Umbilical cord (tissue), 2 donors: ENCODE measurements around the gene SELENON. TPM values are rescaled to one million over a fixed set of nuclear protein-coding genes. Genes with fewer than 3 reads are reported as not detected.

Experiments used
- DNase-seq: peaks from one replicate; pipeline ENCODE4 v3.0.0-alpha.2; 2015; ENCODE audit warnings: low spot score
- total RNA-seq: library from RNA; depleted of rRNA; stranded (reverse); fragments of >200 nt; gene quantifications from one replicate; pipeline ENCODE4 v1.2.3, GENCODE V29; 2014; ENCODE audit warnings: low replicate concordance; ENCODE audit not compliant: insufficient read depth

SELENON gene
- total RNA-seq, 1 donor from 2014 or later, result 17.8 TPM

DNA sequence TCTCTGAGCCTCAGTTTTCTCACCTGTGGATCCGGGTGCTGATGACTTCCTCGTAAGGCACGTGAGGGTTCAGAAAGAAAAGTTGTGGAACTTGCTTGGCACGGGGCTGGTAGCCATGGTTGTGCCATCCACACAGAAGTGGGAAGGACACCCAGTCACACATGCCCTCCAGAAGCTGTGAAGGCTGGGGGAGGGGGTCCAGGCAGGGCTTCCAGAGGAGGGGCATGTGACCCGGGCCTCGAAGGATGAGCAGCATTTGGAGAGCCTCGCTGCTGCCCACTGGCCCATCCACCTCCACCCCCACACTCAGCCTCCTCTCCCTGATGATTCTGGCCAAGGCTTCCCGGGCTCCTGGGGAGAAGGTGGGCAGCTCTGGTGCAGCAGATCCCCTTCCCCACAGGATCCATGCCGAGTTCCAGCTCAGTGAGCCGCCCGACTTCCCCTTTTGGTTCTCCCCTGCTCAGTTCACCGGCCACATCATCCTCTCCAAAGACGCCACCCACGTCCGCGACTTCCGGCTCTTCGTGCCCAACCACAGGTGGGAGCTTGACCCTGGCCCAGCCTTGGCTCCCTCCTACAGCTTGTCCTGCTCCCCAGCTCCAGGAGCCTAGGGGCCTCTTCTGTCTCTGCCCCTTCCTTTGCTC lies 9.4 kb downstream of the SELENON start:
- no peak for DNase-seq

DNA sequence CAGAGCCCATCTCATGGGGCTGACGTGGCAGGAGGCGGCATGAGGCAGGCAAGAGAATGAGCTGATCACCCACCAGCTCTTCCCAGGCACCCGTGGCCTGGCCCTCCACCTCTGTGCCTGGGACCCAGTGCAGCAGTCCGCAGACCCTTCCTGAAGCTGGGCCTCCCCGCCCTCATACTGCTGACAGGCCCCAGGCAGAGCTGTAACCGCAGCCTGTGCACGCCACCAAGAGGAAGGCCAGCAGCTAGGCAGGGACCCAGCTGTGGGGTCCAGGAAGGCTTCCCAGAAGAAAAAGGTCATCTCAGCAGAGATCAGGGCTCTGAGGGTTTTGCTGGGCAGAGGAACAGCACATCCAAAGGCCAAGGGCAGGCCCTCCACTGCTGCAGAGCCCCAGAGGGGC lies 9.9 kb downstream of the SELENON start:
- DNase-seq, result no peak

DNA sequence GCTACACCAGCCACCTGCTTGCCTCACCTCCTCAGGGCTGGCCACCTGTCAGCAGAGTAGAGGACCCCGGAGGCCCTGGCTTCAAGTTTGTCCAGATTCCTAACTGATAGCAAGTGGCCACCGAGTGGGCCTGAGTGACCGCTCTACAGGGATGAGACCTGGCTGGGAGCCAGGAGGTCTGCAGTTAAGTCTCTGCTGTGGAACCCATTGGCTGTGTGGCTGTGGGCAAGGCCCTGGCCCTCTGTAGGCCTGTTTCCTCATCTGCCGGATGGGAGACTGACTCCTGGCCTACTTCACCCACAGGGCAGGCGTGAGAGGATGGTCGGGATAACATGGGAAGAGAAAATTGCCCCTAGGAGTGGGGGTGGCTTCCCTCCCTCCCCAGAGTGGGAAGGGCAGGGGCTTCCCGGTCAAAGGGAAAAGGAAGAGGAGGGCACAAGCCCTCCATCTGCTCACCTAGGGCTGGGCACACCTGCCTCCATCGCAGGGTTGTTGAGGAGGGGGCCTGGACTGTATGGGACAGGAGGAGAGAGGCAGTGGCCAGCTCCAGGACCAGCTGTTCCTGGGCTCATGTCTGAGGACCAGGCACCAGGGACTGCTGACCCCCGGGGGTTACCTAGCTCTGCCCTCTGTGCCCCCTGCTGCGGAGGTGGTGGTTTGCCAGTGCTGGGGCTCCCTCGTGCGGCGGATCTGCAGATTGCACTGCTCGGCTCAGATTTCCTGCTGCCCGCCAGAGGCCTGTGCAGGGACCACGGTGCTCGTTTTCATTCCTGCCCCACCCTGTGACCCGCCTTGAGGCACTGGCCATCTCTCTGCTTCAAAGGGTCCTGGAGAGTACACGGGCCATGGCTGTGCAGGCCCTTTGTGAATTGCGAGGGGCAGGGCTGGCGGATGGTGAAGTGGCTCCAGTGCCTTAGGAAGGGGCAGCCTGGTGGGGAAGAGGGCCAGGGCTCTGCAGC lies 10.6 kb downstream of the SELENON start:
- peak; percentile 46 for DNase-seq

DNA sequence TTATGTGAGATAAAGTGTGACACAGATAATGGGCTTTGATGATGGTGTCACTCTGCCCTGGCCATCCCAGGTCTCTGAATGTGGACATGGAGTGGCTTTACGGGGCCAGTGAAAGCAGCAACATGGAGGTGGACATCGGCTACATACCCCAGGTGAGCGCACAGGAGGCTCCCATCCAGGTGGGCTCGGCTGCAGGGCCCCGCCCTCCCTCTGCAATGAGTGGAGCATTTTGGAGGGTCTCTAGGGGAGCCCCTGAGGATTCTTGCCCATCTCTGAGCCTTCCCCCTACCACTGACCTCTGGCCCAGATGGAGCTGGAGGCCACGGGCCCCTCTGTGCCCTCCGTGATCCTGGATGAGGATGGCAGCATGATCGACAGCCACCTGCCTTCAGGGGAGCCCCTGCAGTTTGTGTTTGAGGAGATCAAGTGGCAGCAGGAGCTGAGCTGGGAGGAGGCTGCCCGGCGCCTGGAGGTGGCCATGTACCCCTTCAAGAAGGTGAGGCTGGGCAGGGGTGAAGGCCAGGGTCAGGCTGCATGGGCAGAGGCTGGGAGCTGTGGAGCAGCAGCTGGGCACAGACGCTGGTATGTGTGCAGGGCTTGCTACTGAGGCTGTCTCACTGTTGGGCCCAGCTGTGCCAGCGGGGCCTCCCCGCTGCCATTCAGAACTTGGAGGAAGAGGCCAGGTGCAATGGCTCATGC lies 11.5 kb downstream of the SELENON start:
- no peak for DNase-seq

DNA sequence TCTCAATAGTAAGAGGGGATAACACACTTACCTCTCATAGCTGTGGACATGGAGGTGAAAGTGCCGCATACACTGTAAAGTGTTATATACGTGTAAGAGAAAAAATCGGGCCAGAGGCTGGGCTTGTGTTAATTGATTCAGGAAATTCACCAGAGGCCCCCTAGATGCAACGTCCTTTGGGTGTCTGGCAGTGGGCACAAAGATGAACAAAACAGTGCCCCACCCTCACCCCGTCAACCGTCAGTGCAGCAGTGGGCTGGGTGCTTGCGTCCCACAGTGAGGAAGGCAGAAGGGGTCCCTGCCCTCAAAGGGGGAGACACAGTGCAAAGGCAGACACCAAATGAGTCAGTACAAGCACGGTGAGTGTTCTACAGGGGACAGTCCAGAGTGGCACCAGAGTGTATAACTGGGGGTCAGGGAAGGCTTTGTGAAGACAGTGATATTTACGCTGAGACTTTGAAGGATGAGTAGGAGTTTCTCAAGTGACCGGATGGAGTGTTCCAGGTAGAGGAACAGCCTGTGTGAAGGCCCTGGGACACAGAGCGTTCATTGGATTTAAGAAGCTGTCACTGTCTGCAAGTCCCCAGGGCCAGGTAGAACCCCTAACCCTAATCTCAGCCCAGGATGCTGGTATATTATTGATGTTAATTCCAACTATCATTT lies 13.2 kb downstream of the SELENON start:
- no peak for DNase-seq

DNA sequence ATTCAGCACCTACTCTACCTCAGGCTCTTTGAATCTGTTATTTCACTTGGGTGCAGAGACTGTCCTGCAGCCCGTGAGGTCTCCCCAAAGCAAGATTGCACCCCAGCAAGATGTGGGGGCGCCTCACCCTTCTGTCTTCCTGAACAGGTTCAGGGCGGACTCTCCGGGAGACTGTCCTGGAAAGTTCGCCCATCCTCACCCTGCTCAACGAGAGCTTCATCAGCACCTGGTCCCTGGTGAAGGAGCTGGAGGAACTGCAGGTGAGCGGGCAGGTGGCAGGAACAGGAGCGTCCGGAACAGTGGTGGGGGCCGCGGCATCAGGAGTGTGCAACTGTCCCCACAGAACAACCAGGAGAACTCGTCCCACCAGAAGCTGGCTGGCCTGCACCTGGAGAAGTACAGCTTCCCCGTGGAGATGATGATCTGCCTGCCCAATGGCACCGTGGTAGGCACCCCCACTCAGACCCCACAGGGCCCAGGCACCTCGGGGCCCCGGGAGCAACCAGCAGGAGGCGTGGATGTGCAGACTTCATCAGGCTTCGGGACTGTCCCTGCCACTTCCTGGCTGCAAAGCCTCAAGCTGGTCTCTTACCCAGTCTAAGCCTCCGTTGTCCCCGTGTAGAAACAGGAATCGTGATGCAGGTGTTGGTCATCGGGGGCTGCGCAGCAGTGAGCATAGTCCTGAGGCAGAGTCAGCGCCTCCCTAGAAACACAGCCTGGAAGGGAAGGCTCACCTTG lies 13.9 kb downstream of the SELENON start:
- no peak for DNase-seq

DNA sequence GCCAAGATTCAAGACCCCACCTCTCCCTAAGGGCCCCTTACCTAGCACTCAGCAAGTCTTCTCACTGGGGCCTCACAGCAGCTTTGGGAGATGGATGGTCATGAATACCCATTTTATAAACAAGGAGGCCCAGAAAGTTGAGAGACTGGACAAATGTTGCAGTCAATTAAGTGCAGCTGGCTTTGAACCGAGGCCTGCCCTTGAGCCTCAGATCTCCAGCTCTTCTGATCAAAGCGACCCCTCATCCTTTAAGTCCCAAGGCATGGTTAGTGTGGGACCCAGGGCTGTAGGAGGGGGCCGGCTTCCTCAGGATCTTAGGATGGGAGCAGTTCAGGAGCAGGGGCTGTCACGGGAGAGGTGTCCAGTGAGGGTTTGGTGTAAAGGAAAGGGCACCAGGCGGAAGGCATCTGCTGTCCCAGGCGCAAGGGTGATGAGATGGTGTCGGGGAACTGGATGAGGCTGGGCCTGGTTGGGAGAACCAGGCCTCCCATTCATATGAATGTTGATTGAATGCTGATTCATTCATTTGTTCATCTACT lies 14.6 kb downstream of the SELENON start:
- peak; percentile 60 for DNase-seq

DNA sequence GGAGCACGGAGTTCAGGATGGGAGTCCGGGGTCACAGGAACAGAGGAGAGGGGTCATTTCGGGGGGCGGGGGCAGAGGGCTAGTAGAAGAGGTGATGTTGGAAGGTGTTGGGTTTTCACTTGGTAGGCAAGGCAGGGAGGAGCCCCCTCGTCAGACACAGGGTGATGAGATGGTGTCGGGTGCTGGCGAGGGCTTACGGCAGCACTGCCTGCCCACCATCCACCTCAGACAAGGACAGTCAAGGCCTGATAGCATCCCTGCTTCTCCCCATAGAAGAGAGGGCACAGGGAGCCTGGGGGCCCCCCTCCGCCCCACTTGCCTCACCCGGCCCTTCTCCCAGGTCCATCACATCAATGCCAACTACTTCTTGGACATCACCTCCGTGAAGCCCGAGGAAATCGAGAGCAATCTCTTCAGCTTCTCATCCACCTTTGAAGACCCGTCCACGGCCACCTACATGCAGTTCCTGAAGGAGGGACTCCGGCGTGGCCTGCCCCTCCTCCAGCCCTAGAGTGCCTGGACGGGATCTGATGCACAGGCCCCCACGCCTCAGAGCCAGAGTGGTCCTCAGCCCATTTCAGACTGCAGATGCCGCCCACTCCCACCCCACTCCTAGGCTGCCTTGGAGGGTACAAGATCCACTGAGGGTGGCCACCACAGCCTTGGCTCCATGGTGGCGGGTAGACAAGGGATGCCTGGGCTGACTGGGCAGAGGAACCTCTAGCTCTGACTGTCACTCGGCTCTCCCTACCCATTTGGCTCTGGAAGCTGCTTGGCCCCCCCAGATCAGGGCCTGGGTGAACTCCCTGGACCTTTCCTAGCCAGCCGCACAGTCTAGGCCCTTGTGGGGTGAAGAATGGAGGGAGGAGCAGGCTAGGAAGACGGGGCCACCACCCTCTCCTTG lies 15.5 kb downstream of the SELENON start:
- DNase-seq, result no peak

DNA sequence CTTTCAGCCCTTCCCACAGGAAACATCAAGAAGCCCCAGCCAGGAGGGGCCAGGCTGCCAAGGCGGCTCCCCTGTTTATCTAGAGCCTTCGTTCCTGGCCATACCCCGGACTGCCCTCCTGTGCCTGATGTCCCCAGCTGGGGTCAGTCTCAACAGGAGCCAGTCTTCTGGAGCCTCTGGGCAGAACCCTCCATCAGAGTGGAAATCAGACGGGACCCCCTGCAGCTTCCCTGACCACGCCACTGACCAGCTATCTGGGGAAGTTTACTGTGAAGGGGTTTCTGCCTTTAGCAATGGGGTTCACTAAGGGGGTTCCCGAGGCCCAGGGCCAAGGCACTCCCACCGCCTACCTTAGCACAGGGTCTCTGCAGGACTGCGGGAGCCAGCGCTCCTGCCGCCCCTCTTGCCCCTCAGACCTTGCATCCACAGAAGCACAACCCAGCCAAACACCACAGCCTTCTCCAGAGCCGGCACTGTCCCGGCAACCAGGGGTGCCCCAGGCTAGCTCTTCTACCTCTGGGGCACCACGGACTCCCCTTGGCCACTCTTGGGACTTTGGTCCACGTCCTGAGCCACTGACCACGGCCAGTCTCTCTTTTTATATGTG lies 16.2 kb downstream of the SELENON start:
- DNase-seq, result no peak

DNA sequence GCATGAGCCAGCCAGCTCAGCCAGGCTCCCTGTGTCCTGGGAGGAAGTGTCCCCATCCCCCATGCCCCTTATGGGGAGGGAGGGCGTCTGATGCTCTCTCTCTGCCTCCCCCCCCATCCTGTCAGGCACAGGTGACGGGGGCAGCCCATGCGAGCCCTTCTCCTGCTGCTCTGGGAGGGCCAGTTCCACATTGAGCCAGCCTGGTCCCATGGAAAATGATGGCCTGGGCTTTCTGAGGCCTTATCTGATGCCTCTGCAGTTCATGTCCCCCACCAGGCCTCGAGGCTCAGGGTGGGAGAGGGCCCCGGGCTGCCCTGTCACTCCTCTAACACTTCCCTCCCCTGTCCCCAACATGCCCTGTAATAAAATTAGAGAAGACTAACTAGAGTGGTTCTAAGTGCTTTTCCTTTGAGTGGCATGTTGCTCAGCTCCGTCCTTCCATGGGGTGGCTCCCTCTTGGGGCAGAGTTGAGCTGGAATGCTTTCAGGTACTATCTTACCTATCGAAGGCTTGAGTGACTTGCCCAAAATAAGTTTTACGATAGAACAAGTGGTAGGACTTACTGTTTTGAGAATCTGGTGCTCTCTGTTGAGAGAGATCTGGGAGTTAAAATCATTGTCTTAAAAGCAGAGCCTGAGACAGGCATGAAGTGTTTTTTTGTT lies 18.0 kb downstream of the SELENON start:
- no peak for DNase-seq

DNA sequence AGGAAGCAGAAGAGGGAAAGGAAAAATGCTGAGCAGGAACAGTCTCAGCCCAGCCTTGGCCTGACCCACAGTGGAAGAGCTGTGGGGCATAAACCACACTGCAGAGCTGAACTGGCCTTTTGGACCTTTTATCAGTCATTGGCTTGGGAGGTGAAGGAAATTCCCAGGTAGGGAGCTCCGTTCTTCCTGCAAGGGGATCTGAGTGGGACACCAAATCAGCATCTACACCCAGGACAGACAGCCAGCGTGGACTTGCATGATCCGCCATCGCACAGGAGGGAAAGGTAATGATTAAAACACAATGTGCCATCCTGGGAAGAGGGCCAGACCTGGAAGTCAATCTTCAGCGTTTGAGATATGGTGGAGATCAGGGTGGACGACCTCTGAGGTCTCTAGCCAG lies 18.6 kb downstream of the SELENON start:
- no peak for DNase-seq

DNA sequence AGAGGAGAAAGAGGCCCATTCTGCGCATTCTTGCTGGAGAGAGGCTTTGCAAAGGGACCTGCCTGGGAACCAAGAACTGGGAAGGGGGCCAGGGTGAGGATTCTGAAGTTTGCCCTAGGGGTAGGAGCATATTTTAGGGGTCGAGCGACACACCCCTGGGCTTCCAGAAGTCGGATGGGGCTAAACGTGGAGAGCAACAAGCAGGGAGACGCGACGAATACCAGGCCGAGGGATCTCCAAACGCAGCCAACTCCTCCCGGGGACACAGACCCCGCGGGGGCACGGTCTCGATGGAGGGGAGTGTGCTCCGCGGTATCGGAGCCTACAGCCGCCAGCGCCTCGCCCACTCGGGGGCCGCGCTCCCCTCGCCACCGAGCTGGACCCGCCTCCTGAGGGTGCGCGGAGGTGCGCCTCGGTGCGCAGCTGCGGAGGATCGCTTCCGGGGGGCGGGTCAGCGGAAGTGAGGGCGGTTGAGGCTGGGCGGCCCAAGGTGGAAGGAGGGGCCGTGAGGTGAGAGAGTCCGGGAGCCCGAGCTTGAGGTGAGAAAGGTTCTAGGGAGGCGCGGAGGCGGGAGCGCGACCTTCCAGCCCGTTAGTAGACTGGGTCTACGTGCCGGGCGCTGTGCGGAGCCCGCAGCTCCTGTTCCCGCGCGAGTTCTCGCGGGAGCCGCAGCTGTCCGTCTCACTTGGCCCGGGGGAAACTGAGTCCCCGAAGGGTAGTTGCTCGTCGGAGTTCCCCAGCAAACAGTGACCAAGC lies 19.7 kb downstream of the SELENON start, which contains the start of gene MTFR1L:
TSS of gene MTFR1L (plus strand) at position 464 of the 756 bp plus-strand sequence. CDS start 3,151 bp downstream, outside the sequence.
- DNase-seq, result peak; percentile 94

DNA sequence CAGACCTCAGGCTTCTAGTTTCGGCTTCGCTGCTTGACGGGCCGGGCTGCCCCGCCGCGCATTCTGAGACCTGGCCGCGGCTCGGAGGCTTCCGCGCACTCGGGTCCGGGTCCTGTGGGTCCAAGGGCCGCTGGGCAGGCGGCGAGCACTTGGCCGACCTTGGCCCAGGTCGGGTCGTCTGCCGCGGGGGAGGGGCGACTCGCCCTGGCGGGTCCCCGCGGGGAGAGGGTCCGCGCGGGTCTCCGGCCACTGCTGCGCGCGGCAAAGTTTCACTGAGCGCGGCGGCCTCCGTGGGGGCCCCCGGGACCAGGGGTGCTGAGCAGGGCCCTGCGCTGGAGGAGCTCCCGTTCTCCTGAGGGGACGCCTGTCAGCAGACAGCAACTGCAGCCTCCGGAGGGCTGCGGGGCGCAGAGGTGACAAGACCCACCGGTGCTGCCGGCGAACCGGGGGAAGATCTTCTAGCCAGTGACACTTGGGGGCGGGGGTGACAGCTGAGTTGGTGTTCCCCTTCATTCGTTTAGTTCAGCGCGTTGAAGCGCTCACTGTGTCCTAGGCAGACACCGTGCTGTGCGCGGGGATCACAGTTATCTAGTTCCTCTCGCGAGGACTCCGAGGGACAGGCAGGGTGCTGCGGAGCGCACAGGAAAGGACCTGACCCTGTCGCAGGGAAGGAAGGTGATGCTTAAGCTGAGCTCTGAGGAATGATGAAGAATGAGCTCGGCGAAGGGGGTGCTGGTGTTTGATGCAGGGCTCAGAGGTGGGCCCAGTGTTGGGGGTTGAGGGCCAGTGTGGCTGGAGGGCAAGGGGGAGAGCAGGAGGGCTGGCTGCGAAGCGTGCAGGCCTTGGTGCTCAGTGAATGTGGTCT lies 20.5 kb downstream of the SELENON start:
- peak; percentile 49 for DNase-seq

DNA sequence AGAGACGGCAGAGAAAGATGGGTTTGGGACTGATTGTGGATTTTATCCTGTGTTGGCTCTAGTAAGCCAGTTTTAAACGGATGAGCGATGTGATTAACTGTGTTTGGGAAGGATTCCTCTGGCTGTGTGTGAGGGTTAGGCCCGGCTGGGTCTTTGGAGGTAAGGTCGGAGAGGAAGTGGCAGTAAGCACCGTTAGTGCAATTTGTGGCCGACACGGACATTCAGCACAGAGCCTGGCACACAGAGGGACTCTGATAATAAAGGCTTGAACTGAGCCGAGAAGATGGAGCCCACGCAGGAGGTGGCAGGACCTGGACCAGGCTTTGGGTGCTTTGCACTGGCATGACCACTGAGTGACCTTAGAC lies 21.1 kb downstream of the SELENON start:
- no peak for DNase-seq

DNA sequence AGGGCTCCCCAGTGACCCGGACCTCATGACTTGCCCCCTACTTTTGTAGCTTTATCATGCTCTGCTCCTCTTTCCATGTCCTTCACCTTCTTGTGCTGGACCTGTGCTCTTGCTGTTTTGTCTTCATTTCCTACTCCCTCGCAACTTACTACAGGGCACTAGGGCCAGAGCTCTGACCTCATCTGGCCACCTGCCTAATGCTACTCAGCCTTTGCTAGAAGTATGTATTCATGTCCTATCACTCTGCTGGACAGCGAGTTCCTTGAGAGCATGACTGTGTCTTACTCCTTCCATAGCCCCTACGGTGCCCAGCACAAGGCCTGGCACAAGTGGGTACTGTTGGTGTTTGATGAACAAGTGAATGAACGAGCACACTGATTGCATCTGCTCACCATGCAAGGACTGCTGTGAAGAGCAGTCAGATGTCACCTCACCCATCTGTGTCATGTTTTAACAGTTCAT lies 21.7 kb downstream of the SELENON start:
- DNase-seq, result no peak

DNA sequence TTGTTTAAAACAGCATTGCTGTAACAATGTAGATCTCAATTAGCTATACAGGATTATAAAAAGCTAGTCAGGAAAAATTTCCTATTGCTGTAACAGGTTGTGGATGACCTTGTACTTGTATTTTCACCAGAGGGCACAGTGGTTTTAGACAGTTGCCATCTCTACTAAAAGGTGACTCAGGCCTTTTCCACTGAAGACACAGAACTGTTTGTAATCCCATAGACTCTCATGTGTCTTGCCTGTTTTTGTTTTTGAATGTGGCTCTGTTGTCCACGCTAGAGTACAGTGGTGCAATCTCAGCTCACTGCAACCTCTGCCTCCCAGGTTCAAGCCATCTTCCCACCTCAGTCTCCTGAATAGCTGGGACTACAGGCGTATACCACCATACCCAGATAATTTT lies 25.6 kb downstream of the SELENON start:
- DNase-seq, result no peak

DNA sequence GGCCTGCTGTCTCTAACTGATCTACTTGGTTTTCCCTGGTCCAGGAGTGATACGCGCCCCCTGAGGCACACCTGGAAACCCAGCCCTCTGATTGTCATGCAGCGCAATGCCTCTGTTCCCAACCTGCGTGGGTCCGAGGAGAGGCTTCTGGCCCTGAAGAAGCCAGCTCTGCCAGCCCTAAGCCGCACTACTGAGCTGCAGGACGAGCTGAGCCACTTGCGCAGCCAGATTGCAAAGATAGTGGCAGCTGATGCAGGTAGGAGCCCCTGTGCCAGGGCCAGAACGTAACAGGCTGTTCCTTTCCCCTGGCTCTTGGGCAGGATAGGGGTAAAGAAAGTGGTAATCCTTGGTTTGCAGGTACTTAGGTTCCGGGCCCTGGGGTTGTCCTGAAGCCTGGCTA lies 26.6 kb downstream of the SELENON start:
- DNase-seq, result no peak
